Peyer's patch (tissue), 4 donors: ENCODE results near the gene ITGAE. TPM values are rescaled to one million over a fixed set of nuclear protein-coding genes. Genes with fewer than 3 reads are reported as not detected.

Experiments
- DNase-seq, 3 donors: peaks; one replicate each; pipeline ENCODE4 v3.0.0-alpha.2; 2017 to 2019
- H3K27ac ChIP-seq, 4 donors: fragments of 200-600 bp; sonication (generic); one replicate each; pipeline ENCODE4 v1.5.1; 2016 to 2019
- H3K27me3 ChIP-seq, 2 donors: fragments of 200-600 bp; sonication (generic); one replicate each; pipeline ENCODE4 v1.5.1; 2019
- H3K36me3 ChIP-seq, 3 donors: fragments of 200-600 bp; sonication (generic); one replicate each; pipeline ENCODE4 v1.5.1; 2016 to 2019
- H3K4me1 ChIP-seq, 4 donors: fragments of 200-600 bp; sonication (generic); one replicate each; pipeline ENCODE4 v1.5.1; 2016 to 2019
- H3K4me3 ChIP-seq, 4 donors: fragments of 200-600 bp; sonication (generic); 1 replicate in 3 of 4; 2 replicates in 1 of 4; pipeline ENCODE4 v1.5.1; 2016 to 2019; ENCODE audit warnings: mild to moderate bottlenecking in 1 of 4
- H3K9me3 ChIP-seq, 4 donors: fragments of 200-600 bp; sonication (generic); one replicate each; pipeline ENCODE4 v1.5.1; 2016 to 2019; ENCODE audit warnings: mild to moderate bottlenecking in 1 of 4
- CTCF ChIP-seq, 6 experiments: fragments of 450-650 bp in 4 of 6; fragments of 200-600 bp in 2 of 6; sonication (generic) in 1 of 6; IDR thresholded peaks; one replicate each; pipeline ENCODE4 v1.5.1; 2017 to 2019; ENCODE audit warnings: antibody characterized with exemption in 6 of 6, mild to moderate bottlenecking in 3 of 6, moderate library complexity in 1 of 6
- POLR2A ChIP-seq, 2 donors: fragments of 450-650 bp; IDR thresholded peaks; one replicate each; pipeline ENCODE4 v1.5.1; 2017; ENCODE audit warnings: antibody characterized with exemption in 2 of 2, mild to moderate bottlenecking in 2 of 2, moderate library complexity in 2 of 2
- total RNA-seq, 4 donors: library from RNA; depleted of rRNA; stranded (reverse); fragments of >200 nt; gene quantifications; one replicate each; pipeline ENCODE4 v1.1.0, GENCODE V29; 2016

ITGAE gene
- total RNA-seq, 4 donors from 2014 or later = 14.9 to 41.8 (median 31.5) TPM

- DNase-seq = no peak
- H3K4me3 ChIP-seq = no peak overlapping the region
- no peaks in the 10 kb centered on the region for H3K9me3 ChIP-seq
- no peaks in the 10 kb centered on the region for H3K27me3 ChIP-seq
- peaks cover 0 to 7% (median 3%) of the 10 kb centered on the region in 4 donors for H3K4me1 ChIP-seq
- H3K36me3 ChIP-seq = peaks cover 0 to 10% (median 0%) of the 10 kb centered on the region in 3 donors
- TF ChIP-seq CTCF (IDR thresholded peaks at IDR 0.05) (no peak), POLR2A (IDR thresholded peaks at IDR 0.05) (no peak)
- H3K27ac ChIP-seq = peak overlapping the region in 3 of 4 donors; percentile 14 to 78 (median 60)
Observed at GRCh38 chr17:3802461-3803307, 1.7 kb upstream of the ITGAE start.

GRCh38 chr17:3801792-3802191 lies 804 bp upstream of the ITGAE start:
- peaks cover 0 to 7% (median 3%) of the 10 kb centered on the region in 4 donors for H3K4me1 ChIP-seq
- H3K9me3 ChIP-seq = no peaks in the 10 kb centered on the region
- no peaks in the 10 kb centered on the region for H3K27me3 ChIP-seq
- no peak overlapping the region for H3K27ac ChIP-seq
- H3K36me3 ChIP-seq = peaks cover 0 to 2% (median 0%) of the 10 kb centered on the region in 3 donors
- TF ChIP-seq POLR2A (IDR thresholded peaks at IDR 0.05) (no peak), CTCF (IDR thresholded peaks at IDR 0.05) (no peak)
- H3K4me3 ChIP-seq = no peak overlapping the region
- DNase-seq = no peak

GRCh38 chr17:3801347-3801746 lies 359 bp upstream of the ITGAE start:
- H3K36me3 ChIP-seq = no peaks in the 10 kb centered on the region
- H3K9me3 ChIP-seq = no peaks in the 10 kb centered on the region
- TF ChIP-seq CTCF (IDR thresholded peaks at IDR 0.05) = no peak
- no peak for TF ChIP-seq POLR2A (IDR thresholded peaks at IDR 0.05)
- no peaks in the 10 kb centered on the region for H3K27me3 ChIP-seq
- peak in 1 of 3 donors; percentile 39 for DNase-seq
- no peak overlapping the region for H3K4me3 ChIP-seq
- peak overlapping the region in 1 of 4 donors; percentile 18 for H3K27ac ChIP-seq
- peaks cover 0 to 7% (median 3%) of the 10 kb centered on the region in 4 donors for H3K4me1 ChIP-seq

- peaks cover 0 to 9% (median under 1%) of the 10 kb centered on the region in 4 donors for H3K4me1 ChIP-seq
- peak overlapping the region; percentile 52 to 70 (median 60) for H3K27ac ChIP-seq
- H3K36me3 ChIP-seq = no peaks in the 10 kb centered on the region
- DNase-seq = peak in 1 of 3 donors; percentile 15
- TF ChIP-seq CTCF (IDR thresholded peaks at IDR 0.05) (no peak), POLR2A (IDR thresholded peaks at IDR 0.05) (no peak)
- peak overlapping the region in 1 of 4 donors; percentile 2 for H3K4me3 ChIP-seq
- H3K27me3 ChIP-seq = no peaks in the 10 kb centered on the region
- no peaks in the 10 kb centered on the region for H3K9me3 ChIP-seq
Observed at GRCh38 chr17:3799181-3799945, 1.6 kb downstream of the ITGAE start.

- Histone ChIP-seq H3K27ac (peak overlapping the region; percentile 52 to 70 (median 60)), H3K4me3 (peak overlapping the region in 1 of 4 donors; percentile 7)
- peak in 2 of 3 donors; percentile 15 to 64 for DNase-seq
Observed at GRCh38 chr17:3798273-3799180, 2.5 kb downstream of the ITGAE start.

More at GRCh38 chr17:3798273-3799180, 2.5 kb downstream of the ITGAE start:
- Histone ChIP-seq H3K36me3 (no peaks in the 10 kb centered on the region), H3K27me3 (no peaks in the 10 kb centered on the region), H3K9me3 (no peaks in the 10 kb centered on the region), H3K4me1 (peaks cover 0 to 9% (median 0%) of the 10 kb centered on the region in 4 donors)
- TF ChIP-seq CTCF (IDR thresholded peaks at IDR 0.05) (no peak), POLR2A (IDR thresholded peaks at IDR 0.05) (no peak)
